HG02973 (cell line): ENCODE data around the gene OAS2.
"Not testable (repeated sequence)": the region's sequence is repeated elsewhere in the genome, so short reads cannot be mapped to it uniquely, and the experiment has no call there.

Experiments
- ATAC-seq: cut with Tn5 transposase; IDR thresholded peaks from one replicate; pipeline ENCODE4 v1.9.1; 2021; ENCODE audit warnings: moderate library complexity; ENCODE audit not compliant: unreplicated experiment

Gene OAS2

GRCh38 chr12:112948806-112949205 is 29.5 kb upstream of the OAS2 start:
- ATAC-seq: no peak

- ATAC-seq: no peak
Observed at GRCh38 chr12:112950701-112951100, 27.6 kb upstream of the OAS2 start.

GRCh38 chr12:112957125-112957524 is 21.2 kb upstream of the OAS2 start:
- not testable (repeated sequence) for ATAC-seq

GRCh38 chr12:112961074-112961473 is 17.2 kb upstream of the OAS2 start:
- no peak for ATAC-seq

GRCh38 chr12:112961536-112961935 is 16.8 kb upstream of the OAS2 start:
- ATAC-seq: no peak

- ATAC-seq: no peak
Observed at GRCh38 chr12:112962561-112962960, 15.8 kb upstream of the OAS2 start.

- no peak for ATAC-seq
Observed at GRCh38 chr12:112963227-112963861, 15.0 kb upstream of the OAS2 start.

GRCh38 chr12:112964067-112964670 is 14.2 kb upstream of the OAS2 start:
- ATAC-seq: no peak

GRCh38 chr12:112964915-112965314 is 13.4 kb upstream of the OAS2 start:
- ATAC-seq: no peak

- no peak for ATAC-seq
Observed at GRCh38 chr12:112965643-112966042, 12.7 kb upstream of the OAS2 start.

- no peak for ATAC-seq
Observed at GRCh38 chr12:112967306-112967705, 11.0 kb upstream of the OAS2 start.

GRCh38 chr12:112967858-112968257 is 10.5 kb upstream of the OAS2 start:
- no peak for ATAC-seq

GRCh38 chr12:112969547-112970306 is 8.6 kb upstream of the OAS2 start:
- no peak for ATAC-seq

- ATAC-seq: no peak
Observed at GRCh38 chr12:112970391-112970790, 7.9 kb upstream of the OAS2 start.

GRCh38 chr12:112971248-112971647 is 7.1 kb upstream of the OAS2 start:
- ATAC-seq: no peak

GRCh38 chr12:112973011-112973735 is 5.1 kb upstream of the OAS2 start:
- ATAC-seq: no peak

- no peak for ATAC-seq
Observed at GRCh38 chr12:112973818-112974231, 4.5 kb upstream of the OAS2 start.

GRCh38 chr12:112974904-112975303 is 3.4 kb upstream of the OAS2 start:
- no peak for ATAC-seq

GRCh38 chr12:112977139-112977538 is 1.2 kb upstream of the OAS2 start:
- no peak for ATAC-seq

GRCh38 chr12:112977641-112978040 is 678 bp upstream of the OAS2 start:
- ATAC-seq: peak; percentile 2

GRCh38 chr12:112979041-112979680 is 842 bp downstream of the OAS2 start:
- ATAC-seq: peak; percentile 27
